Glutamatergic neuron (in vitro differentiated cells): ENCODE data around the gene IL21R. TPM values are rescaled to one million over a fixed set of nuclear protein-coding genes. Genes with fewer than 3 reads are reported as not detected.
A peak's percentile ranks its signal among the peaks of the same experiment; 100 is the strongest.

ENCODE experiments used
- DNase-seq: peaks from one replicate; pipeline ENCODE4 v3.0.0; 2022
- H3K27ac Mint-ChIP-seq: one replicate; pipeline ENCODE4 v1.8.0; 2020; ENCODE audit warnings: mild to moderate bottlenecking, mixed read lengths, inconsistent platforms; ENCODE audit not compliant: unreplicated experiment
- H3K27me3 Mint-ChIP-seq: one replicate; pipeline ENCODE4 v1.8.0; 2020; ENCODE audit warnings: mild to moderate bottlenecking, moderate library complexity, mixed read lengths, inconsistent platforms; ENCODE audit not compliant: unreplicated experiment
- H3K36me3 Mint-ChIP-seq: one replicate; pipeline ENCODE4 v1.8.0; 2020; ENCODE audit warnings: mild to moderate bottlenecking, mixed read lengths, inconsistent platforms; ENCODE audit not compliant: unreplicated experiment
- H3K4me1 Mint-ChIP-seq: one replicate; pipeline ENCODE4 v1.8.0; 2020; ENCODE audit warnings: mild to moderate bottlenecking, low read depth, mixed read lengths, inconsistent platforms; ENCODE audit not compliant: unreplicated experiment
- H3K4me3 Mint-ChIP-seq: one replicate; pipeline ENCODE4 v1.8.0; 2020; ENCODE audit warnings: mild to moderate bottlenecking, mixed read lengths, inconsistent platforms; ENCODE audit not compliant: unreplicated experiment
- H3K9me3 Mint-ChIP-seq: one replicate; pipeline ENCODE4 v1.8.0; 2020; ENCODE audit warnings: mild to moderate bottlenecking, moderate library complexity, mixed read lengths, inconsistent platforms; ENCODE audit not compliant: unreplicated experiment
- CTCF ChIP-seq: fragments of 200-600 bp; sonication (generic); IDR thresholded peaks from one replicate; pipeline ENCODE4 v1.5.0; 2021; ENCODE audit not compliant: partially characterized antibody, unreplicated experiment
- total RNA-seq: library from RNA; stranded (reverse); fragmentation: NEBNext Ultra II Directional; extraction: Animal tissue kit (Norgen Biotek cat#: 25700); gene quantifications from one replicate; pipeline ENCODE4 v1.2.1, GENCODE V29; 2021; ENCODE audit not compliant: unreplicated experiment

Gene IL21R
- total RNA-seq, 1 donor from 2014 or later: 0.86 TPM

DNA sequence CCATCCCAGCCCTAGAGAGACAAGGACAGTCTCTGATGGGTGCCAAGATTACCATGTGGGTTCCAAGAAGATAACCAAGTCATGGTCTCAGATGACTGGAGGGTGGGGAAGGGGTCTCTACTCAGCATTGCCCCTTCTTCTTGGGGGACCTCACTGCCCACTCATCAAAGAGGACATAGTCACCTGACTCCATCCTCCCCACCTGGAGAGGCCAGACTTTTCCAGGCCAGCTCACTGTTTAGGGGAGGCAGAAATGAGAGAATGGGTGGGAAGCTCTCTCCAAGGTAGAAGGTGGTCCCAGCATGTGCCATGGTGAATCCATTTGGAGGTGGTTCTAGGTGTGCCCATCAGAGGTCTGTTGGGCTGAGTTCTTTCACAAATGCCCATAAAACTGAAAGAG is 20.7 kb upstream of the IL21R start:
- no peak for DNase-seq
- no peak overlapping the region for H3K27ac Mint-ChIP-seq
- H3K4me3 Mint-ChIP-seq: no peak overlapping the region
- H3K27me3 Mint-ChIP-seq: no peaks in the 10 kb centered on the region
- no peak for TF ChIP-seq CTCF
- H3K4me1 Mint-ChIP-seq: no peaks in the 10 kb centered on the region
- H3K9me3 Mint-ChIP-seq: peaks cover 6% of the 10 kb centered on the region
- peaks cover 12% of the 10 kb centered on the region for H3K36me3 Mint-ChIP-seq

GRCh38 chr16:27381974-27382855 is 19.8 kb upstream of the IL21R start:
- Mint-ChIP-seq H3K27ac (no peak overlapping the region), H3K9me3 (peaks cover 4% of the 10 kb centered on the region), H3K36me3 (peaks cover 12% of the 10 kb centered on the region), H3K27me3 (no peaks in the 10 kb centered on the region), H3K4me3 (no peak overlapping the region), H3K4me1 (no peaks in the 10 kb centered on the region)
- no peak for TF ChIP-seq CTCF
- no peak for DNase-seq

- H3K9me3 Mint-ChIP-seq: peaks cover 4% of the 10 kb centered on the region
- no peak overlapping the region for H3K27ac Mint-ChIP-seq
- peak overlapping the region; percentile 20 for H3K4me3 Mint-ChIP-seq
- peaks cover 12% of the 10 kb centered on the region for H3K36me3 Mint-ChIP-seq
- no peaks in the 10 kb centered on the region for H3K4me1 Mint-ChIP-seq
- TF ChIP-seq CTCF: no peak
- no peak for DNase-seq
- H3K27me3 Mint-ChIP-seq: no peaks in the 10 kb centered on the region
Observed at GRCh38 chr16:27383556-27384243, 18.3 kb upstream of the IL21R start.

GRCh38 chr16:27384425-27384824 is 17.5 kb upstream of the IL21R start:
- peaks cover 12% of the 10 kb centered on the region for H3K36me3 Mint-ChIP-seq
- H3K9me3 Mint-ChIP-seq: peaks cover 4% of the 10 kb centered on the region
- H3K27me3 Mint-ChIP-seq: no peaks in the 10 kb centered on the region
- H3K4me3 Mint-ChIP-seq: no peak overlapping the region
- H3K4me1 Mint-ChIP-seq: no peaks in the 10 kb centered on the region
- TF ChIP-seq CTCF: no peak
- no peak overlapping the region for H3K27ac Mint-ChIP-seq
- no peak for DNase-seq

GRCh38 chr16:27385398-27385797 is 16.6 kb upstream of the IL21R start:
- Mint-ChIP-seq H3K9me3 (peaks cover 3% of the 10 kb centered on the region), H3K27ac (no peak overlapping the region), H3K4me1 (no peaks in the 10 kb centered on the region), H3K27me3 (no peaks in the 10 kb centered on the region), H3K36me3 (peaks cover 12% of the 10 kb centered on the region), H3K4me3 (no peak overlapping the region)
- no peak for TF ChIP-seq CTCF
- DNase-seq: no peak
